DMS114 treated with DMSO at 0.1 percent for 48 hours (cell line): ENCODE results near the gene SWI5.

Experiments
- DNase-seq: peaks from one replicate; lab custom pipeline; 2025; ENCODE audit not compliant: unreplicated experiment; lab: John Stamatoyannopoulos, UW

Gene SWI5

DNA sequence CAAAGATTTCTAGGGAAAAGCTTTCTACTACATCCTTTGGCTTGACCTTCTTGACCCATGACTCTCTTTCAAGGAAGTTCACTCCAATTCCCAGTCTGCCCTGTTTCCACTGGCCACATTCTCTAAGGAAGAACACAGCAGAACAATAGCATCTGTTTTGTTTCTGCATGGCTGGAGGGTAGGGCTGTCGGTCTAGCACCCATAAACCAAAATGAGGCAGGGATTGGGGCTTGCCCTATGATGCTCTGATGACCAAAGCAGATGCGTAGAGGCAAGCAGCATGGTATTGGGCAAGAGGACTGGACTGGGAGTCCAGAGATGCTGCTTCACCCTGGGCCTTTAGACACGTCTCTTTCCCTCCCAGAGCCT is 24.4 kb upstream of the SWI5 start:
- DNase-seq, result no peak

GRCh38 chr9:128252317-128253139 is 23.5 kb upstream of the SWI5 start:
- no peak for DNase-seq

GRCh38 chr9:128253140-128253990 is 22.7 kb upstream of the SWI5 start:
- DNase-seq, result no peak

- no peak for DNase-seq
These were observed 22.1 kb upstream of the SWI5 start for GRCh38 chr9:128253991-128254346.

DNA sequence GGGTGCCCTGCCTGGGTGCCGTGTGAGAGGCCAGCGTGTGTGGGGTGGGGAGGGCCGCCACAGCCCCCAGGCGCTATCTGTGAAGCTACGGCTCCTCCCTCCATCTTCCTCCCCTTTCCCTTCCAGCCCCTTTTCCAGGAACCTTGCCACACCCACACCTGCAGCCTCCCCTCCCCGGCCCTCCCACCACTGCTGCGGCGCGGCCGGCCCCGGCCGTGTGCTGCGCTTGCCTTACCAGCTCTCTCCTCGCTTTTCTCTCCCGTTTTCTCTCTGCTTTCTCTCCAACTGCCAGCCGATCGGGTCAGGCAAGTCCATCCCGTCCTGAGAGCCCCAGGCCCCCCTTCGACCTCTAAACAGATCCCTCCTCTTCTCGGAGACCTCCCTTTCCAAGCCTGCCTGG is 21.7 kb upstream of the SWI5 start:
- DNase-seq, result no peak

DNA sequence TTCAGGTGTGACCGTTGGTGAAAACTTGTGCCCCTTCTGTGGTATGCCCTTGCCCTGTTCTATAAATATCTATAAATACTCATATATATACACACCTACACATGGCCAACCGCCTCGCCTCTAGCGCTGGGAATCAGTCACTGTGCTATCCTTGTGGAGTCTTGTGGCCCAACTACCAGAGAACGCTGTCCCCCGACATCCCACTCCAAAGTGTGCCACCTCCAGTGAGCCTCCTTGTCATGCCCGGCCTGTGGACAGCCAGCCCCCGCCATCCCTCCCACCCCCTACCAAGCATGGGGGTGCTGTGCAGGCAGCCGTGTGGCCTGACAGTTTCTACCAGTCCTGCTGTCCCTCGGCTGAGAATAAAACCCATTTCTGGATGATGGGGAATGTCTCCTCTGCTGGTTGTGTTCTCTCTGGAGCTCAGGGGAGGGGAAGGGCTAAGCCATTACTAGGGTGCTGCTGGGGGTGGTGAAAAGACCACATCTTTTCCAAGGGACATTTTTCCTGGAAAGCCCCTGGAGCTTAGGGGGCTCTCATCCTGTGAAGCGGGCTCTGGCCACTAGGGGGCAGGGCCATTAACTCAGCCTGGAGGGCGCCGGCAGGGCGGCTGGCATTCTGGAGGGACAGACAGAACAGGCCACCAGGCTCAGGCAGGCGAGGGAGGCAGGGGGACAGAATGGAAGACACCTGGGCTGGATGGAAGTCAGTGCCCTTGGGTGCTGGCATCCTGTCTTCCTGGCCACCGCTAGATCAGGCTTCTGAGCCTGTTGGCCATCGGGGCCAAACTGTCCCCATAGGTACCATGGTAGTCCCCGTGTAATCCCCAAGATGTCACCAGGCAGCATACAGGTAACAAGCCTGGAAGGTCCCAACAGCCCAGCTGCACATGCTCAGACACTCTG is 21.0 kb upstream of the SWI5 start:
- DNase-seq, result no peak

GRCh38 chr9:128257086-128257825 is 18.8 kb upstream of the SWI5 start:
- no peak for DNase-seq

GRCh38 chr9:128257907-128258306 is 18.2 kb upstream of the SWI5 start:
- no peak for DNase-seq

DNA sequence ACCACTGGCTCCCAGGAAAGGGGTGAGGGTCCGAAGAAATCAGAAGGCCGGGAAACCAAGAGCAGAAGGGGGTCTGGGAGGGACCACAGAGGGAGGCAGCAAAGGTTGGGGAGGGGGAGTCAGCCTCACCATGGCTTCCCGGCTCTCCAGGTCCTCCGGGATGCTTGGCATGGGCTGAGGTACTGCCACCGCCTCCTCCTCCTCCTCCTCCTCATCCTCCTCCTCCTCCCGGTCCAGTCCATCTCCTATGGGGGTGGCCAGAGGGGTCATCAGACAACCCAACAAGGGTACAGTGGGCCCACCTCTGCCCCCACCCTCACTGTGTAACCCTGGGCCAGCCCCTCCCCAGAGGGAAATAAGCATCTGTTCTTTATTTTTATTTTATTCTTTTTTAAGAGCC is 17.8 kb upstream of the SWI5 start:
- DNase-seq, result no peak

DNA sequence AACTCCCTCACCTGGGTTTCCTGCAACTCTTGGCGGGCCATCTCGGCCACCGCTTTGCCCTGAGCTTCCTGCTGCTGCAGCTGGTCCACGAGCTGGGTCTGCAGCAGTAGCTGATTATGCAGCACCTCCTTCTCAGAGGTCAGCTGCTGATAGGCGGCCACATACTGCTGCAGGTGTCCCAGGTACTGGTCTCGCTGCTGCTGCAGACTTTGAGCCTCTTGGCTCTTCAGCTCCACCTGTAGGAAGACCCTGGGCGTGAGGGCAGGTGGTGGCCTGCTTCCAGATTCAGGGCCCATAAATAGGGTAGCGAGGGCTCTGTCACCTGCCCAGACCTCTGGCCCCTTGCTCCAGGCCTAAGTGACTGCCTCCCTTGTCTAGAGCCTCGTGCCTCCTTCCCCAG is 16.9 kb upstream of the SWI5 start:
- DNase-seq, result no peak

DNA sequence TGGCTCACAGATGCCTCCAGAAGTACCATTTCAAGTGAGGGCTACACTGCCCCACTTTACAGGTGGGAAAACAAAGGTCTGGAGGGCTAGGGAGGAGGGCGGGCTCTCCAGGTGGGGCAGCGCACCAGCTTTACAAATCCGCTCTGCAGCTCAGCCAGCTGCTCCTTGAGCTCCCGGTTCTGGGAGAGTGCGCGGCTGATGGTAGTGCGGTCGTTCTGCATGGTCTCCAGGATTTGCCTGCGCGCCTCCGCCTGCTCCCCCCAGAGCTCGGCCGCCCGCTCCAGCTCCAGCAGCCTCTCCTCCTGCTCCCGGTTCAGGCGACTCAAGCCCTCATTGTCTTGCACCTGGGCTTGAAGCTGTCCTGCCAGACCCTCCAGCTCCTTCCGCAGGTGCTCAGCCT is 15.7 kb upstream of the SWI5 start:
- no peak for DNase-seq

DNA sequence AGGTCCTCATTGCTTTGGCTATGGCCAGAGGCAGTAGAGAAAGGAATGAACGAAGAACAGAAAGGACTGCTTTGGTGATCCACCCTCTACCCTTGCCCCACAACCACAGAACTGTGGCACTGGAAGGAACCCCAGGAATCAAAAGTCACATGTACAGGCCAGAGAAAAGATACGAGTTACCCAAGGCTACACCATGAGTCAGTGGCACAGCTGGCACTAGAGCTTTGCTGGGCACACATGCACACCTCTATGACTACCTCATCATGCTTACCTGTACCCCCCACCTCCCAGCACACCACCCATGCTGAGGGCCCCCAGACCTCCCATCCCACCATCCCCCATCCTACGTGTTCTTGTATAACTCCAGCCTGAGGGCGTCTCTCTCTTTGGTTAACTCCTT is 13.4 kb upstream of the SWI5 start:
- no peak for DNase-seq

DNA sequence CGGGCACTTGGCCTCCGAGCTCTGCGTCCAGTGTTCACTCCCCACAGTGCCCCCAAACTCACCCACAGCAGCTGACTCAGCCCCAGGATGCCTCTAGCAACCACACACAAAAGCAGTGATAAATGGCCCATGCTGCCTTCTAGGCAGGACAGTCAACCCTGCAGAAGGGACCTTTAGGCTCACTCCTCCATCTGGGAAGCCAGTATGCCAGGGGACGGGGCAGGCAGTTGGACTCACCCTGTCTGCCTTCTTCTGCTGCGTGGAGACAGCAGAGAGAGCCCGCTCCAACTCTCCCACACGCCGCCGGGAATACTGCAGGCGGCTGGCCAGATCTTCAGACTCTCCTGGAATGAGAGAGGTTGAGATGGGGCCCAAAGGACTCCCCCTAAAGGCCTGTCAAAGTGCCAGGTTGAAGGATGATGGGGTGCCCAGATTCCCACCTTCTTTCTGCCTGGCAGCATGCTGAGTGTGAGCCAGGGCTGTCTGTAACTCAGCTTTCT is 10.7 kb upstream of the SWI5 start:
- DNase-seq, result no peak

DNA sequence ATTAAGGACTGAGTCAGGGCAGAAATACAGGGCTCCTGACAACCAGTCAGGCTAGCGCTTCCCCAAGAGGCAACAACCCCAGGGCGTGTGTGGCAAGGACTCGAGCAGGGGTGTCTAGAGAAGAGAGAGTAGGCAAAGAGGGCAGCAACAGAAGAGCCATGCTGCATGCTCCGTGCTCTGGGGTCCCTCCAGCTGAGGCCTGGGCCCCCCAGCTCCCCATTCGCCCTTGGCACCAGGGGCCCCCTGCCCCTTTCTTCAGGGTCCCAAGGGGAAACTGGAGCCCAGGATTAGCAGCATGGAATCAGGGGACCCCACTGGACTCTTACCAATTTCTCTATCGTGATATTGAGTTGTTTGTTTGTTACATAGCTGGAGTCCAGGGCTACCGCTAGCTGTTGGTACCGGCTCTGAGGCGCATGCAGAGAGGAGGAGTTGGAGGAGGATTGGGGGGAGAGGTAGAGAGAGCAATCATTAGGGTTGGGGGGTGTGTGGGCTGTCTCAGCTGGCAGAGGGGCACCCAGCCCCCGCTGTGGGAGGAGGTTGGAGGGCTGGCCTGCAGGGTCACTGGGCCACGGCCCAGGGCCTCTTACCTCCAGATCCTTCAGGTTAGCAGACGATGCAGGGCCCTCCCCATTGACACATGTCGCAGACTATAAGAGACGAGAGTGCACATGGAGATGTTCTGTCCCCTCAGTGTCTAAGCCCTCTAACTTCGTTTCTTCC is 9.0 kb upstream of the SWI5 start:
- DNase-seq, result no peak

DNA sequence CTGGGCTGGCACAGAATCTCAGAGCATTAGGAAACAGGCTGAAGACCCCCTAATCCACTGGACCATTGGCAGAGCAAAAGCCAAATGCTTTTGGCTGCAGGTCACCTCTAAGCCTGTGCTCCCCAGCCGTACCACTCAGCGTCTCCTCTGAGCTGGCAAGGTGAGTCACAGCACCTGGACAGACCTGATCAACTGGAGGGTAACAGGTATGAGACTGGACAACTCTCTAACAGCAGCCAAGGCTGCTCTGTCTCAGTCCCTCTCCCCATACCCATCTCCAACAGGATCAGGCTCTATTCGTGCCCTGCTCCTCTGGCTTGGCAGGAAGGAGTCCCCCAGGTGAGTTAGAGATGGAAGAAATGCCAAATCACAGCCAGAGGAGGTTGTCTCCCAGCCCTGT is 5.0 kb upstream of the SWI5 start:
- DNase-seq, result no peak

GRCh38 chr9:128271512-128271911 is 4.6 kb upstream of the SWI5 start:
- no peak for DNase-seq

DNA sequence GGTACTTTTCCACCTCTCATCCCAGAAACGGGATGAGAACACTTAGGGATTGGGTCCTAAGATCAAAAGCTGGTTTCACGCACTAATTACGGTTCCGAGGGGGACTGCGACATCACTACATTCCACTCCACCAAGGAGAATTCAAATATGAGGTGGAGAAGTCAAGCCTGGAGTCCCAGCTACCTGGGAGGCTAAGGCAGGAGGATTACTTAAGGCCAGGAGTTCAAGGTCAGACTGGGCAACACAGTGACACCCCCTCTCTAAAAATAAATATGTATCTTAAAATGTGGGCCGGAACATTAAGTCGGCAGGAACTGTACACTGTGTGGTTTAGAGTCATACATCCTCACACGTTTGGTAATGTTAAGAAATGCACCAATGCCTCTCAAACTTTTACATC is 1.8 kb upstream of the SWI5 start:
- no peak for DNase-seq

- no peak for DNase-seq
These were observed 673 bp upstream of the SWI5 start, which contains the start of gene GOLGA2 for GRCh38 chr9:128275198-128276007. Gene GOLGA2 (minus strand): TSS chr9:128276007. CDS start chr9:128275976, 31 bp downstream.
